ENCODE results near the gene TNNT1. TPM values are rescaled to one million over a fixed set of nuclear protein-coding genes. Genes with fewer than 3 reads are reported as not detected.

Gene TNNT1
- total and polyA plus RNA-seq, 2 donors (not counting 3 experiments of a cell fraction or from before 2014, with no cell fraction given): 0.22 to 0.51 TPM

DNA sequence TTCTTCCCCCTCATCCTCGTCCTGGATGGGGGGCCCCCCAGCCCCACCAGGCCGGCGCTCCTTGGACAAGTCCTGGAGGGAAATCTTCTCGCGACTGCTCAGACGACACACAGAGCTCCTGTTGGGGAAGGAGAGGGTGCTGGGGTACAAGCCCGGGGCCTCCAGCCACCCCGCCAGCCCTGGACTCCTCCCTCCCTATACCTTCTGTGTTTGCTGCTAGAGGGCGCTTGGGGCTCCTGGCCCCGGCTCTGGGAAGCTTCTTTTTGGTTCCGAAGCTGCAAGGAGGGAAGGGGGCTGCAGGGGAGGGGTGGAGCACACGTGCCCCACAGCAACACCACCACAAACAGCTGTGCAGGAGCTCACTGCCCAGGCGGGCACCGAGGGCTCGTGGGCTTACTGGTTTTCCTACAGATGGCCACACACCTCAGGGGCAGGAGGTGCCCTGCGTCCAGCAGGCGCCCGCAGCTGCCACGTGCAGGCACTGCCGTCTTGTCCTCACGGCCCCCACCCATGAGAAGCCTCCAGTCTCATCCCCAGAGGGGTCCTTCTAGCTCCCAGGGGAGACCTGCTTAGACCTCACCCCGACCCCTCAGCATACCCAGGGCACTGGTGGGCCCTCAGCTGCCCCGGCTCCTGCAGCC lies 52.8 kb downstream of the TNNT1 start:
- peaks cover 0 to 32% of the 10 kb centered on the region in 2 experiments for H3K36me3 ChIP-seq (ENCODE audit: control insufficient read depth in 2 of 2, extremely low read depth in 1 of 2, insufficient read depth in 2 of 2, low read length in 2 of 2)
- H3K9me3 ChIP-seq (replicated peaks; ENCODE audit: control insufficient read depth, insufficient read depth, low read length): no peaks in the 10 kb centered on the region
- H3K4me1 ChIP-seq (ENCODE audit: control insufficient read depth, extremely low read depth, insufficient read depth, low read length): no peaks in the 10 kb centered on the region
- no peaks in the 10 kb centered on the region for H3K27me3 ChIP-seq (ENCODE audit: control insufficient read depth in 2 of 2, insufficient read depth in 2 of 2, low read length in 2 of 2)
- dilution Hi-C loops (cut with MboI; ENCODE audit: extremely low pct_ligation_motif_present, low sequenced_read_pairs) (no loop called here), intact Hi-C loops (cut with micrococcal nuclease) (no loop called here)
- H3K27ac ChIP-seq (ENCODE audit: insufficient read depth, low read depth, low read length): no peak overlapping the region
- no peaks in the 10 kb centered on the region for H3K79me2 ChIP-seq (ENCODE audit: control insufficient read depth, insufficient read depth, low read length)
- ChIA-PET CTCF (interaction anchor here (0.6 to 1.1 kb wide), 2 partner anchors 9 to 10 kb away, joined by 3 read pairs; no protein-coding TSS in a partner anchor), POLR2A (no interaction called here)
- no TSS peak for BruUV-seq (replicated peaks)
- no peaks in the 10 kb centered on the region for H3K9me1 ChIP-seq (replicated peaks; ENCODE audit: control insufficient read depth, extremely low read depth, insufficient read depth, low read length)
- H4K20me1 ChIP-seq (replicated peaks; ENCODE audit: control insufficient read depth, extremely low read depth, insufficient read depth, low read length): no peaks in the 10 kb centered on the region
- TF ChIP-seq POLR2AphosphoS5 (IDR thresholded peaks at IDR 0.05; ENCODE audit: insufficient read depth, low read depth, low read length): no peak
- TF ChIP-seq, protein P1, sequence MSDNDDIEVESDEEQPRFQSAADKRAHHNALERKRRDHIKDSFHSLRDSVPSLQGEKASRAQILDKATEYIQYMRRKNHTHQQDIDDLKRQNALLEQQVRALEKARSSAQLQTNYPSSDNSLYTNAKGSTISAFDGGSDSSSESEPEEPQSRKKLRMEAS (IDR thresholded peaks at IDR 0.05; ENCODE audit: insufficient read depth, insufficient read length): no peak
- TF ChIP-seq, protein P2, sequence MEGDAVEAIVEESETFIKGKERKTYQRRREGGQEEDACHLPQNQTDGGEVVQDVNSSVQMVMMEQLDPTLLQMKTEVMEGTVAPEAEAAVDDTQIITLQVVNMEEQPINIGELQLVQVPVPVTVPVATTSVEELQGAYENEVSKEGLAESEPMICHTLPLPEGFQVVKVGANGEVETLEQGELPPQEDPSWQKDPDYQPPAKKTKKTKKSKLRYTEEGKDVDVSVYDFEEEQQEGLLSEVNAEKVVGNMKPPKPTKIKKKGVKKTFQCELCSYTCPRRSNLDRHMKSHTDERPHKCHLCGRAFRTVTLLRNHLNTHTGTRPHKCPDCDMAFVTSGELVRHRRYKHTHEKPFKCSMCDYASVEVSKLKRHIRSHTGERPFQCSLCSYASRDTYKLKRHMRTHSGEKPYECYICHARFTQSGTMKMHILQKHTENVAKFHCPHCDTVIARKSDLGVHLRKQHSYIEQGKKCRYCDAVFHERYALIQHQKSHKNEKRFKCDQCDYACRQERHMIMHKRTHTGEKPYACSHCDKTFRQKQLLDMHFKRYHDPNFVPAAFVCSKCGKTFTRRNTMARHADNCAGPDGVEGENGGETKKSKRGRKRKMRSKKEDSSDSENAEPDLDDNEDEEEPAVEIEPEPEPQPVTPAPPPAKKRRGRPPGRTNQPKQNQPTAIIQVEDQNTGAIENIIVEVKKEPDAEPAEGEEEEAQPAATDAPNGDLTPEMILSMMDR (IDR thresholded peaks at IDR 0.05; ENCODE audit: extremely low read depth in 1 of 2, insufficient read depth in 1 of 2, low read depth in 1 of 2, low read length in 2 of 2): no peak
- no peak for TF ChIP-seq FOS (IDR thresholded peaks at IDR 0.05; ENCODE audit: borderline replicate concordance, insufficient read depth, low read length)
- FAIRE-seq (no peak), DNase-seq (ENCODE audit: low read depth, low spot score) (no peak)
- H3K4me3 ChIP-seq (replicated peaks in 1 of 3; ENCODE audit: insufficient read depth in 1 of 3, low read depth in 1 of 3, low read length in 3 of 3): no peak overlapping the region
- H3K4me2 ChIP-seq (ENCODE audit: insufficient read depth, low read length): no peak overlapping the region
- H2AFZ ChIP-seq (ENCODE audit: low read depth, low read length): no peak overlapping the region
- H3K9ac ChIP-seq (replicated peaks; ENCODE audit: extremely low read depth, insufficient read depth, low read length): no peak overlapping the region
